SK-N-MC (cell line): ENCODE results near the gene MLC1.

Source experiments
- EZH2 ChIP-seq: fragments of 200-600 bp; sonication (generic); IDR thresholded peaks from one replicate; pipeline ENCODE4 v1.6.1; 2017; ENCODE audit warnings: antibody characterized with exemption
- POLR2AphosphoS5 ChIP-seq: IDR thresholded peaks from 2 replicates; pipeline ENCODE4 v1.6.1; 2012; ENCODE audit warnings: mild to moderate bottlenecking, low read depth, low read length, borderline replicate concordance

- TF ChIP-seq POLR2AphosphoS5, result no peak
- TF ChIP-seq EZH2, result no peak
Observed at GRCh38 chr22:50072167-50072555, 13.1 kb downstream of the MLC1 start.
